ENCODE measurements around the gene TENM3. TPM values are rescaled to one million over a fixed set of nuclear protein-coding genes. Genes with fewer than 3 reads are reported as not detected.

Gene TENM3
- total RNA-seq, 1 donor = 14.0 TPM

GRCh38 chr4:182411391-182411790, 168.2 kb downstream of the TENM3 start:
- H3K4me3 ChIP-seq (ENCODE audit: low read depth, low read length) = no peak overlapping the region
- DNase-seq (ENCODE audit: low read depth) = no peak
- no peak for TF ChIP-seq CTCF (IDR thresholded peaks at IDR 0.05; ENCODE audit: insufficient read depth, low read length)

GRCh38 chr4:182413550-182413949, 170.3 kb downstream of the TENM3 start:
- TF ChIP-seq CTCF (IDR thresholded peaks at IDR 0.05; ENCODE audit: insufficient read depth, low read length) = no peak
- DNase-seq (ENCODE audit: low read depth) = no peak
- H3K4me3 ChIP-seq (ENCODE audit: low read depth, low read length) = no peak overlapping the region

GRCh38 chr4:182415116-182415515, 171.9 kb downstream of the TENM3 start:
- no peak for TF ChIP-seq CTCF (IDR thresholded peaks at IDR 0.05; ENCODE audit: insufficient read depth, low read length)
- H3K4me3 ChIP-seq (ENCODE audit: low read depth, low read length) = no peak overlapping the region
- no peak for DNase-seq (ENCODE audit: low read depth)

- TF ChIP-seq CTCF (IDR thresholded peaks at IDR 0.05; ENCODE audit: insufficient read depth, low read length) = no peak
- H3K4me3 ChIP-seq (ENCODE audit: low read depth, low read length) = no peak overlapping the region
- DNase-seq (ENCODE audit: low read depth) = no peak
These were observed 172.9 kb downstream of the TENM3 start for GRCh38 chr4:182416067-182416466.

- no peak overlapping the region for H3K4me3 ChIP-seq (ENCODE audit: low read depth, low read length)
- no peak for TF ChIP-seq CTCF (IDR thresholded peaks at IDR 0.05; ENCODE audit: insufficient read depth, low read length)
- DNase-seq (ENCODE audit: low read depth) = no peak
These were observed 175.0 kb downstream of the TENM3 start for GRCh38 chr4:182418054-182418734.

GRCh38 chr4:182420189-182420588, 177.0 kb downstream of the TENM3 start:
- no peak overlapping the region for H3K4me3 ChIP-seq (ENCODE audit: low read depth, low read length)
- no peak for TF ChIP-seq CTCF (IDR thresholded peaks at IDR 0.05; ENCODE audit: insufficient read depth, low read length)
- DNase-seq (ENCODE audit: low read depth) = no peak

GRCh38 chr4:182421753-182422152, 178.6 kb downstream of the TENM3 start:
- peak; percentile 30 for DNase-seq (ENCODE audit: low read depth)
- no peak for TF ChIP-seq CTCF (IDR thresholded peaks at IDR 0.05; ENCODE audit: insufficient read depth, low read length)
- no peak overlapping the region for H3K4me3 ChIP-seq (ENCODE audit: low read depth, low read length)

Data from fibroblast of the aortic adventitia (primary cell).